ENCODE data around the gene CES2. TPM values are rescaled to one million over a fixed set of nuclear protein-coding genes. Genes with fewer than 3 reads are reported as not detected.
A peak's percentile ranks its signal among the peaks of the same experiment; 100 is the strongest.
"Not testable (repeated sequence)": the region's sequence is repeated elsewhere in the genome, so short reads cannot be mapped to it uniquely, and the experiment has no call there.

CES2 gene
- polyA plus RNA-seq, 2 of the 4 experiments (the other 2 are of a cell fraction) = 20.3 to 20.4 TPM

GRCh38 chr16:66972983-66973382 is 37.7 kb downstream of the CES2 start:
- H3K4me1 ChIP-seq = peaks cover 13% of the 10 kb centered on the region
- FAIRE-seq = no peak
- no peaks in the 10 kb centered on the region for H3K9me3 ChIP-seq
- DNase-seq (ENCODE audit: low read depth in 1 of 2, low spot score in 1 of 2) = no peak
- H3K27ac ChIP-seq = peak overlapping the region in 1 of 2 experiments; percentile 45; a peak in 3 of 6 replicates
- ChIA-PET CTCF (interaction anchor here (0.5 to 13.7 kb wide), 15 partner anchors 10 to 288 kb away, joined by 3 to 216 read pairs (median 3); partner anchors contain the start of genes B3GNT9, CES3, FBXL8 and NOL3), POLR2A (no interaction called here)
- 85% methylated on average over 9 of the region's 9 CpGs for WGBS (ENCODE audit: missing lambda C conversion rate)
- no peak overlapping the region for H3K4me3 ChIP-seq
- no peak for TF ChIP-seq NPAS2 (CRISPR knock-in tag; IDR thresholded peaks at IDR 0.05; ENCODE audit: borderline replicate concordance)
- TF ChIP-seq PBX3 (IDR thresholded peaks at IDR 0.05) = no peak
- TF ChIP-seq HMGXB4 (CRISPR knock-in tag; IDR thresholded peaks at IDR 0.05; ENCODE audit: borderline replicate concordance) = no peak
- no peak for TF ChIP-seq RFX5 (IDR thresholded peaks at IDR 0.05)
- no peak for TF ChIP-seq E2F6 (IDR thresholded peaks at IDR 0.05; ENCODE audit: borderline replicate concordance, low read depth)
- no peak for TF ChIP-seq POLR2A (IDR thresholded peaks at IDR 0.05; ENCODE audit: low read length)
- no peak for TF ChIP-seq HOXA7 (CRISPR knock-in tag; IDR thresholded peaks at IDR 0.05)
- no peak for TF ChIP-seq EP300 (IDR thresholded peaks at IDR 0.05)
- no peak for TF ChIP-seq JUN (IDR thresholded peaks at IDR 0.05)
- no peak for TF ChIP-seq RAD21 (conservative IDR thresholded peaks at IDR 0.05 in 1 of 2, IDR thresholded peaks at IDR 0.05 in 1 of 2)
- H3K4me2 ChIP-seq = no peak overlapping the region
- no peak for ATAC-seq

GRCh38 chr16:66973716-66974115 is 38.4 kb downstream of the CES2 start:
- TF ChIP-seq GATA3 (IDR thresholded peaks at IDR 0.05; ENCODE audit: borderline replicate concordance) (no peak), HEYL (CRISPR knock-in tag; IDR thresholded peaks at IDR 0.05) (no peak), EP300 (IDR thresholded peaks at IDR 0.05) (no peak), ELK1 (IDR thresholded peaks at IDR 0.05; ENCODE audit: low read depth, low read length) (no peak), BHLHE40 (IDR thresholded peaks at IDR 0.05; ENCODE audit: low read depth, low read length) (no peak), RARB (CRISPR knock-in tag; IDR thresholded peaks at IDR 0.05) (no peak), RAD21 (conservative IDR thresholded peaks at IDR 0.05 in 1 of 2, IDR thresholded peaks at IDR 0.05 in 1 of 2) (no peak), JUNB (IDR thresholded peaks at IDR 0.05) (no peak), CTCF (IDR thresholded peaks at IDR 0.05) (no peak), SREBF2 (IDR thresholded peaks at IDR 0.05) (no peak), ZC3H11A (IDR thresholded peaks at IDR 0.05) (no peak), TP53 (CRISPR knock-in tag; IDR thresholded peaks at IDR 0.05) (no peak)
- POLR2A ChIA-PET = no interaction called here
- no peak for DNase-seq (ENCODE audit: low read depth in 1 of 2, low spot score in 1 of 2)
- Histone ChIP-seq H3K4me3 (no peak overlapping the region), H3K9me3 (no peaks in the 10 kb centered on the region), H3K4me1 (peaks cover 13% of the 10 kb centered on the region), H3K27ac (0 out of 6 replicates have a peak overlapping the region, but pooled peaks of 1 of the 2 experiments have one; percentile 9), H3K4me2 (no peak overlapping the region)
- 66% methylated on average over 5 of the region's 6 CpGs for WGBS (ENCODE audit: missing lambda C conversion rate)
- no peak for FAIRE-seq
- no peak for ATAC-seq
- CTCF ChIA-PET = interaction anchor here (0.5 to 13.7 kb wide), 15 partner anchors 10 to 213 kb away, joined by 3 to 216 read pairs (median 4); partner anchors contain the start of genes B3GNT9, CES3, EXOC3L1 and FBXL8

- DNase-seq (ENCODE audit: low read depth in 1 of 2, low spot score in 1 of 2); FAIRE-seq; H3K4me2 ChIP-seq; ATAC-seq; H3K9me3 ChIP-seq; H3K4me3 ChIP-seq; H3K27ac ChIP-seq: not testable (repeated sequence)
- CTCF ChIA-PET = interaction anchor here (0.5 to 13.7 kb wide), 17 partner anchors 9 to 212 kb away, joined by 3 to 216 read pairs (median 4); partner anchors contain the start of genes B3GNT9, CES3, EXOC3L1 and FBXL8
- WGBS (ENCODE audit: missing lambda C conversion rate) = 82% methylated on average over 15 of the region's 32 CpGs
- peaks cover 16% of the 10 kb centered on the region for H3K4me1 ChIP-seq
- POLR2A ChIA-PET = interaction anchor here (0.6 kb wide), 1 partner anchor 21 kb away, joined by 3 read pairs; no protein-coding TSS in a partner anchor
These were observed 39.0 kb downstream of the CES2 start for GRCh38 chr16:66974156-66974931.

GRCh38 chr16:66974932-66975246 is 39.6 kb downstream of the CES2 start:
- not testable (repeated sequence) for ATAC-seq; DNase-seq (ENCODE audit: low read depth in 1 of 2, low spot score in 1 of 2); H3K4me3 ChIP-seq; H3K9me3 ChIP-seq; FAIRE-seq; H3K27ac ChIP-seq; H3K4me2 ChIP-seq
- ChIA-PET POLR2A (interaction anchor here (0.6 kb wide), 1 partner anchor 21 kb away, joined by 3 read pairs; no protein-coding TSS in a partner anchor), CTCF (interaction anchor here (1.0 to 13.7 kb wide), 12 partner anchors 9 to 212 kb away, joined by 3 to 216 read pairs (median 16); partner anchors contain the start of genes B3GNT9, CES3, CES4A and EXOC3L1)
- 85% methylated on average over 11 of the region's 11 CpGs for WGBS (ENCODE audit: missing lambda C conversion rate)
- H3K4me1 ChIP-seq = peaks cover 16% of the 10 kb centered on the region
